IMR-90 (cell line): Measurements from ENCODE around the gene METTL22.

Experiments
- CTCF ChIP-seq: conservative IDR thresholded peaks from 2 replicates; pipeline ENCODE4 v1.5.1; 2012; ENCODE audit warnings: mild to moderate bottlenecking, low read depth, low read length, improper control_type of control experiment
- ELK1 ChIP-seq: fragments of 150-350 bp; IDR thresholded peaks from 2 replicates; pipeline ENCODE4 v1.6.1; 2016; ENCODE audit warnings: low read depth, mild to moderate bottlenecking, low read length, moderate library complexity, borderline replicate concordance
- MAFK ChIP-seq: IDR thresholded peaks from 2 replicates; pipeline ENCODE4 v1.6.1; 2012; ENCODE audit warnings: low read depth, low read length, improper control_type of control experiment
- RAD21 ChIP-seq: IDR thresholded peaks from 2 replicates; pipeline ENCODE4 v1.6.1; 2012; ENCODE audit warnings: low read length, improper control_type of control experiment

DNA sequence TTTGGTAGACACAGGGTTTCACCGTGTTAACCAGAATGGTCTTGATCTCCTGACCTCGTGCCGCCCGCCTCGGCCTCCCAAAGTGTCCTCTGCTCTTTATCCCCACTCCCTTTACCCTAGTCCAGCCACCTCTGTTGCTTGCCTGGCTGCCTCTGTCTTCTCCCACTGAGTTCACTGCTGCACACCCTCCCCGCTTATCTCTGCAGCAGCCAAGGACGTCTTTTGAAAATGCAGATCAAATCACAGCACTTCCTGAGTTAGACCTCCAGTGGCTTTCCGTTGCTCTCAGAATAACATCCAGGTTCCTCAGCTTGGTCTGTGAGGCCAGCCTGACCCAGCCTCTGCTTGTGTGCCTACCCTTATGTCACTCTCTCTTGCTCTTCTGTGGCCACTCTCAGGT is 5.4 kb downstream of the METTL22 start:
- no peak for TF ChIP-seq CTCF
- TF ChIP-seq RAD21 = no peak
- no peak for TF ChIP-seq ELK1
- TF ChIP-seq MAFK = no peak
